Fibroblast of skin of back (primary cell): ENCODE measurements around the gene PPFIA2.
A peak's percentile ranks its signal among the peaks of the same experiment; 100 is the strongest.

Experiments
- DNase-seq: peaks from one replicate; pipeline ENCODE4 v3.0.0-alpha.2; 2013

Gene PPFIA2

DNA sequence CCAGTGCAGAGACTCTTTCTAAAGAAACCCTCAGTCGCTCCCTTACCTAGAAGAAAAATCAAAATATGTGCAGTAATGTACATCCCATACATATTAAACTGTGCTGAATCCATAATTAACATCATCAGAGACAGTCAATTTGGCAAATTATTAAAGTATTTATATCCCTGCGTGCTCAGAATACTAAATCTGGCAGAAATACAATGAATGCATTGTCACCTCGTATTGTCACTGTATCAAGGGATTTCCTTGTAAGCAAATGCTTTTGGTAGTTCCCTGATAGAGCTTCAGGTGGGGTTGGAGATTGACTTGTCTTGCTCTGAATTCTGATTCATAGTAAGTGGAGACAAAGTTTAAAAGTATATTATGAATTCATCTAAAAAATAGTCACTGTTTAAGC, 319.1 kb downstream of the PPFIA2 start:
- DNase-seq, result no peak

DNA sequence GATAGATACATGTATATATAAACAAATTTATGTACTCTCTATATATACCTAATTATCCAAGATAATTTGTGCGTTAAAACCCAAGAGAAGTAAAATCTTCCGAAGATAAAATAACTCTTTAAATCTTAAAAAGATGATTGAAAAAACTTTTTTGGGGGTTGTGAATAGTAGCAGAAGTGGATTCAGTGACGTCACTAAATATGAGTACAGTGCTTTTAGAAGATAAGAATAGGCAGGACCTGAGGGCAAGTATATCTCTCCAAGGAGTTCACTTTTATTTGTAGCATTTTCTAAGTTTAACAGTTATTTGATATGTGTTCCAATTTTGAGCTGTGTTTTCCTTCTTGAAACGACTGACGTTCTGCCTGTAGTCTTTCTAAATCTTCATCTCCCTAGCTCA, 319.8 kb downstream of the PPFIA2 start:
- DNase-seq, result no peak

DNA sequence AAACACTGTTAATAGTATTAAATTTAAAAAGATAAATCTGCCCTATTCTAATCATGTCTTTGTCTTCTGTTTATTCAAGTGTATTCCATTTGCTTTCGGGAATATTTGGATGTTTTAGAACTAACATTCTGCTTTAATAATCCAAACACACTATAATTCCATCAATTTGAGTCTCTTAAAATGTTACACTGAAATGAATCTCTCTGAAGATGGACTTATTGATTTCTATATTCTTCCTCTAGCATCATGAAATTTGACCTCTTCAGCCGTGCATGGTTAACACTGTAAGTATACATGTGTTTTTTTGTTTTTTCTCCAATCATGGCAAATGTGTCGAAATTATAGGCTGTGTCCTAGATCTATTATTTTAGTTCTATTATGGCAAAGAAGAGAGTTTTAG, 342.1 kb downstream of the PPFIA2 start:
- no peak for DNase-seq

DNA sequence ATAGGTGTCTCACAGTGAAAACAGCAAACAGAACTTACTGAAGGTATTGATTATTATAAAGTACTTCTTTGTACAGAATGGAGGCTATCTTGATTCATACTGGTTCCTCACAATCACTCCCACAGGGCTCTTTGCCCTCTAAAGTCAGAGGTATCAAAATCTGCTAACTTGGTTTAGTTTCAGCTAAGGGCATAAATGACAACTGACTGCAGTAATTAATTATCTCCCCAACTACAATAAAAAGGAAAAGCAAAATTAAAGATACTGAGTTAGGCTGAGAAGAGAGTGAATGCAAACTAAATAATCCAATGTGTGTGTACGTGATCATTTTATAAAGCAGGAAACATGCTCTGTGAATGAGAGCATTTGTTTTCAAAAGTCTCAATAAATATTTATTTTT, 342.6 kb downstream of the PPFIA2 start:
- no peak for DNase-seq

DNA sequence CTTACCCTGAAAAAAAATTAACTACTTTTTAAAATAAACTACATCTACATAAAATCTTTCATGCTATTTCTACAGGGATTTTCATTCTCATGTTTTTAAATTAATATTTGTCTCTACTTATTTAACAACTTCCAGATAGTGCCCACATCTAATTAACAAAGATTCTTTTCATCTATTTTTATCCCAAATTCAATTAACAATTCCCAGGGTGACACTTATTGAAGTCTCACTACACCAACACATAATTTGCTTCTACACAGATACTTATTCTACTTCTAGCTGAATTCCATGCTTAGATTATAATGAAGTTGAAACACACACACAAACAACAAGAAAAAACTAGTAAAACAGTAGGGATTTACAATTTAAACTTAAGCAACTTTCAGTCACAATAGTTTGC, 344.7 kb downstream of the PPFIA2 start:
- DNase-seq, result no peak

DNA sequence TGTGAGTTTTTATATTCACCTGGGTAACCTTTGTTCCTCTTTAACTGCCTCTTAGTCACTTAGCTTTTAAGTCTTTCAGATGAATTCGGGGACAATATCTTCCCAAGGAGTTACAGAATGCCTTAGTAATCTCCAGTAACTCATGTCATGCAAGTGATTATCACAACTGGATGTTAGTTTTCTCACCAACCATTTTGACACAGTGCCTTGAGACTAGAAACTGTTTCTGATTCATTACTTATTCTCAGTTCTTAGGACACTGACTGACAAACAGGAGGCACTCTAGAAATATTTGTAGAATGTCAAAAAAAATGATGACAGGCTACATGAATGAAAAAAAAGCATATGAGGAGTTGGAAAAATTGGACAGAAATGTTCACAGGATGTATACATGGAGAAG, 346.2 kb downstream of the PPFIA2 start:
- DNase-seq, result no peak

DNA sequence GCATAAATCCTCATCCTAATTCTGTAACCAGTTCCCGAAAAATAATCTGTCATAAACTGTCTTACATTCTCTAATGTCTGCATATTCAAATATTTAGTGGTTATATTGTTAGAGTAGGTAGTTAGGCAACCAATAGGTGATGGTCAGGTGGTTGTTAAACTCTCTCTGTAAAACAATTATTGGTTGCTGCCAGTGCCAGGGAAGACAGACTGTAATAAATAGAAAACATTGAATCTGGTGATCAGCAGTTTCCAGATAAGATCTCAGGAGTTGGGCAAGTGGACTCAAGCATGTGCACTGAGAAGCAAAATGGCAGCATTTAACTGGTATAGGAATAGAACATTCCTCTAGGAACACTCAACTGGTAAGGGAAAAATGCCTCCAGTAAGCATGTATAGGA, 355.8 kb downstream of the PPFIA2 start:
- DNase-seq, result no peak

DNA sequence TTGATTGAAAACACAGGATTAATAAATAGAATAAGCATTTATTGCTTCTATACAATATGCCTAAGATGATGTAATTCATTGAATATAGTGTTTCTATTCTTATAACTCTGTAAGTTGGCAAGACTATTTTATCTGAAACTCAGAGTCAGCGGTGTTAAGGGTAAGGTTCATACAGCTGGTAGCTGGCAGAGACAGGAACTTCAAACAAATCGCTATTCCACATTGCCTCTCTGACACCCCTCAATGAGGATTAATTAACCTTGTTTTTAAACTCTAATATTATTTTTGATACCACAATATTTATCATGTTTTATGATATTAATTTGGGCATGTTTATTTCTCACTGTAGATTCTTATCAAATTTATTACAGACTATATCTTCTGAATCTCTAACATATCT, 357.9 kb downstream of the PPFIA2 start:
- DNase-seq, result no peak

DNA sequence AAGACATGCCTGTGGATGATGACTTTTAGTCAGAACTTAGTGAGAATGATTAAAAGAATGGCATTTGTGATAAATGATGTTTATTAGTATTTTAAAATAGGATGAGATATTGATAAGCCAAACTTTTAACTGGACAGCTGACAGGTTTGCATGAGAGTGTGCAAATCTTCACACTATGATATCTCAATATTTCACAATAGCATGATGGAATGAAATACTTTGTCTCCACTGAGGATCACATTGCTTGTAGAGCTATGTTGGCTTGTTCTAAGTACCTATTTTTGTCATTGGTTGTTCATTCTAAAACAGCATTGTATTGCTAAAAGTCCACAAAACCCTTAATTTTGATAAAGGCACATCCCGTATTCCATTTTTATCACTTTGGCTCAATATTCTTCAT, 359.1 kb downstream of the PPFIA2 start:
- no peak for DNase-seq

DNA sequence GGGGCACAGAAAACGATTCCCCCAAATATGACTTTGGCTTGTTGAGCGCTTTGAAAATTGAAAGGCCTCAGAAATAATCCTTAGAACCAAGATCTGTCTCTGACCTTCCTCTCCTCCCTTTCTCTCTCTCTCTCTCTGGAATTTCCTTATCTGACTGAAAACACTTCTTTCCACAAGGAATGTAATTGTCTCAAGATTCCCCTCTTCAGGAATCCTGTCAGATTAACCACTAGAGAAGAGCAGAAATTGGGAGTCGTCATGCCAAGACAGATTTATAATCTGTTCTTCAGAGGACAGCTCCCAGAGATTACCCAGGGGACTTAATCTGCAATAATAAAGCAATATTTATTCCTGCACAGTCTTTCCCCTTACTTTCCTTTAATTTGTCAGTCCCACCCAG, 363.7 kb downstream of the PPFIA2 start:
- peak; percentile 18 for DNase-seq

DNA sequence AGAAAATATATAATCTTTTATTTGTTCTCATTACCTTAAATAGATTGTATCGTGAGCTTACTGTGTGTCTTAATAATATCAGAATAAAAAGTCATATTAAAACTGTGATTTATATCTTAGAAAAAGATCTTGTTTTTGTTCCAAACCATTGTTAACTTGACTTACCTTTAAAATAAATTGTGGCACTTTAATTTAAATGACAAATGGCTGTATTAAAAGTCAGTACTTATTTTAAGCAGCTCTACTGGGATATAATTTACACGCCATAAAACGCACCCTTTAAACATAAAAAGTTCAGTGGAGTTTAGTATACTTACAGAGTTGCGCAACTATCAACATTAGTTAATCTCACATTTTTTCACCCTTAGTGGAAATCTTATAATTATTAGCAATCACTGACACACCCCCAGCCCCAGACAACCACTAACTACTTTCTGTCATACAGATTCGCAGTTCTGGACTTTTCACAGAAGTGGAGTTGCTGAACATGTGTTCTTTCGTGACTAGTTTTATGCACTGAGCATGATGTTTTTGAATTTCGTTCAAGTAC, 369.5 kb downstream of the PPFIA2 start:
- no peak for DNase-seq

DNA sequence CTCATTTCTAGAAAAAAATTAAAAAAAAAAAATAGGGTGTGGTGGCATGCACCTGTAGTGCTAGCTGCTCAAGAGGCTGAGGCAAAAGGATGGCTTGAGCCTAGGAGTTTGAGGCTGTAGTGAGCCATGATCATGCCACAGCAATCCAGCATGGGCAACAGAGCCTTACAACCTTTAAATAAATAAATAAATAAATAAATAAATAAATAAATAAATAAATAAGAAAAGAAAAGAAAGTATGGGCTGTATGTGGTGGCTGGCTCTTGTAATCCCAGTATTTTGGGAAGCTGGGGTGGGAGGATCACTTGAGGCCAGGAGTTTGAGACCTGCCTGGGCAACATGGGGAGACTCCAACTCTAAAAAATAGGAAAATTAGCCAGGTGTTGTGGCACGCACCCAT, 373.0 kb downstream of the PPFIA2 start:
- DNase-seq, result no peak

DNA sequence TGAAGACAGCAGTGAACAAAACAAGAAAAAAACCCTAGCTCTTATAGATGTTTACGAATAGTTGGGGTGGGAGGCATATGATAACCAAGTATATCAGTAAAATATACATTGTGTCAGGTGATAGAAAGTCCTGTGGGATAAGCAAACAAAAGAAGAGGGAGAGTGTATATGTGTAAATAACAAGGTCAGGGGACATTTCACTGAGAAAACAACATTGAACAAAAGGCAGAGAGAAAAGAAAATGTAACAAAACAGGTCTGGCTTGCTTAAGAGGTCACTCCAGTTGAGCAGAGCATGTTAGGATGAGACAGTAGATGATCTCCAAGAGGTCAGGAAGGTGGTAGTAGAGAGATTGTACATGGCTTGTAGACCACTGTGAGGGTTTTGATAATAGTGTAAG, 377.2 kb downstream of the PPFIA2 start:
- no peak for DNase-seq

DNA sequence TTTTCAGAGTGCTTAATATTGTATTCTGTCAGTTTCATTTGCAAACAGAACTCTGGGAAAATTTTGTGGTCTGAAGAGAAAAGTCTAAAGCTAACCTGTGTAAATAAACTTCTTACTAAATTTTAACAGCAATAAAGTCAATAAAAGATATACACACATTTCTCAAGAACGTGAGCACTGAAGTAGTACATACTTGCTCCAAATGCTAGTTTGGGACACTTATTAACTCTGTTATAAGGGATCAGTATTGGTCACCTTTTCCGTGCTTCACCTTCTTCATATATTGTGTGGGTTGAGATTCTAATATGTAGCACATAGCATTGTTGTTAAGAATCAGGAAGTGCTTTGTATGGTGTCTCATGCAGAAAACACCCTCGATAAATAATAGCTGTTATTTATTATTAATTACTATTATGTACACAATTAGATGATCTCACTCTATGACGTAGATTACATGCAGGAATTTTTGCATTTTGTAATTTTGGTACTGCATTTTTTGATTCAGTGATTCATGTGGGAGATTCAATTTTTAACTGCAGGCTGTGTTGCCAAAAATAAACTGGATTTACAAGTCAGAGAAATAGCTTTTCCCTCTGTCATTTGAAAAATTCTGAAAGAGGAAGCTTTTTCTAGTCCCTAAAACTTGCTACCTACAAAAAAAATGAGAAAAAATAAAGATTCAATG, 380.4 kb downstream of the PPFIA2 start:
- peak; percentile 6 for DNase-seq

DNA sequence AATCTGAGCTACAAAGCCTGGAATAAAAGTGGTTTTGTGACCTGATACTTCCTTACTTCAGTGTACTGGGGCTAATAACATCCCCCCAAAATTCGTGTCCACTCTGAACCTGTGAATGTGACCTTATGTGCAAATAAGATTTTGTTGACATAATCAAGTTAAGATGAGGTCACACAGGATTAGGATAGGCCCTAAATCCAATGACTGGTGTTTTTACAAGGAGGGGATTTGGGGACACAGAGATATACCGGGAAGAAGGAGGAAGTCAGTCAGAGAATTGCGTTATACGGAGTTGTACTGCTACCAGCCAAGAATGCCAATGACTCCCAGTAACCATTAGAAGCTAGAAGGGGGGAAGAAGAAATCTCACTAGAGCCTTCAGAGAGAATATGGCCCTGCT, 381.4 kb downstream of the PPFIA2 start:
- DNase-seq, result no peak

DNA sequence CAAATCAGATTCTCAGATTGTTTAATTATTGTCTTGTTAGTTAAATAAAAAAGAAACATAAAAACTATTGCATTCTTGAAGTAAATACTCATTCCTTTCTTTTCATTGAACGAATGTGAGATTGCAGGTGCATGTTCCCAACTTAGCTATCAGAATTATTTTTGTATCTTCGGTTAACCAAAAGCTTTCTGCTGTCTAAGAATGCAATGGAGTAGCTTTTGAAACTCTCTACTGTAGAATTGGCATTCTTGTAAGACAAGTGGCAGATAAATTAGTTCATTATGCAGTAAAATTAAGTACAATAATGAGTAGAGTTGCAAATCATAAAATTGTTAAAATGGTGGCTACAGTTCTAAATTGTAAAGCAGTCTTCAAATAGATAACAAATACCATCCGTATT, 383.2 kb downstream of the PPFIA2 start:
- no peak for DNase-seq

DNA sequence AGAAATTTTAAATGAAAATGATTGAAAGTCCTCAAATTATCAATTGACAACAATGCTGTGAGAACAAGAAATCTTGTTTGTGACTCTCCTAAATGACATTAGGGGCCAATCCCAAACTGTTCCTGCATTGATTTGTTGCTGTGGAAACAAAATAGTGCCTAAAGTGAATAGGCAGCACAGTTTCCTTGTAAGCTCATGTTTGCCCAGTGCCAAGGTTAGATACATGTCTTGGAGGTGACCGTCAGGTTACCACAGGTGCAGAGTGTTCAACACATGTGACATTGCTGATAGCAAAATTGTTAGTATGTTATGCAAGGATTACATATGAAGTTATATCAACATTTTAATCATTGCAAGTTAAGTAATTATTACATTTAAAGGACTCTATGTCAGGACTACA, 388.7 kb downstream of the PPFIA2 start:
- DNase-seq, result no peak

DNA sequence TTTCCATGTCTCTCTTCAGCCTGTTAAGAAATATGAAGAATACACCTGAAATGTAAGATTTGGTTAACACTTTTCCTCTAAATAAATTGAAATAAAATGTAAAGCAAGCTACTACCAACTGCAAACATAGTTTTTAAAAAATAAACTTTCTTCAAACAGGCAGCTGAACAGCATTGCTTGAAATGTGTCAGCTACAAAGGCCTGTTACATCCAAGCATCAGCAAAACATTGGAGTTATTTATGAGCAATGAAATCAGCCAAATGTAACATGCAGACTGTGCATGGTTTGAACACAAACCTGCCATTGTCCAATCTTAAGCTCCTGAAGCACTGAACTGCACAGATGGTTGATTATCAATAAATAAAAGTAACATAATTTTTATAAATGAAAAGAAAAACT, 390.0 kb downstream of the PPFIA2 start:
- DNase-seq, result no peak

DNA sequence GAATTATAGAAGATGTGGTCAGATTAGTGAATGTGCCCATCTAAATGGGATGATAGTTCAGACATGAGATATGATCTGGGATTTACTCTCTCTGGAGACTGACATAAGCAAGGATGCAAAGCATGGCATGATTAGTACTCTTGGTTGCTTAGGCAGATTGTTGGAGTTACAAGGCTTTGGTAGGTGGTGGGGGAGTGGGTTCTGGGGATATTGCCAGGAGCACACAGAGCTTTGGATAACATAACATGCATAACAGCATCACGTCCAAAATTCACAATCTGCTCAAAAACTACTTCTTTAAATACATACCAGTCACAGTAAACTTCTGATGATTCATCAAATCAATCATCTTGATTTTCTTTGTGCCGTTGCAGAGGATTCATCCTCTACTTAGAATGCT, 393.9 kb downstream of the PPFIA2 start:
- DNase-seq, result no peak

DNA sequence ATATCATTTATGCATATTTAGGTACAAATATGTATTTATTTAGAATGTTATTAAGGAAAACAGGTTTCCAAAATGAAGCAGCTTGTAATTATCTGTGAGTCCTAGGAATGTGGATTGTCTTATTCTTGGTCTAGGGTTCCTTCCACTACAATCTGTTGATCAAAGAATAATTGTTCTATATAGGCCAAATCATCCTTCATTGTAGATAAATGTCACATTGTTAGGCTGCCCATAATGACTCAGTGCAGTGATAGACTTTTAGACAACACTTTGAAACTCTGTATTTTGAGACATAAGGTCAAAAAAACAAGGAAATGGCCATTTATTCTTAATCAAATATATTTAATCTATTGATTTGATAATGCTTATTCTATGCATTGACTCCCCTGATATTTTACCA, 398.2 kb downstream of the PPFIA2 start:
- DNase-seq, result no peak

DNA sequence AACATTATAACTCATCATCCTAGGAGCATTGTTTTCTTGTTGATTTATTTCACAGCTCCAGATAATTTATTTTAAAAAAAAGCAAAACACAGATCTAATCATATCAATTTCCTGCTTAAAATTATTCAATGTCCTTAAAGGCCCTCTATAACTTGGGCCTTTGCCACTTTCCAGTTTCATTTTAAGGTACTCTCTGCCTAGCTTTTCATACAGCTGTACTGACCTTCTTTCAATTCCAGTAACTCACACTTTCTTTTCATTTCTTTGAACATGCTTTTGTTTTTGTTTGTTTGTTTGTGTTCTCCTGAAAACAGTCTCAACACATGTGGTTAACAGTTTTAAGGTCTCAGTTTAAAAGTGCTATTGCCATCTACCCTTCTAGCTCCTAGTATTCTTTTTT, 399.4 kb downstream of the PPFIA2 start:
- no peak for DNase-seq

DNA sequence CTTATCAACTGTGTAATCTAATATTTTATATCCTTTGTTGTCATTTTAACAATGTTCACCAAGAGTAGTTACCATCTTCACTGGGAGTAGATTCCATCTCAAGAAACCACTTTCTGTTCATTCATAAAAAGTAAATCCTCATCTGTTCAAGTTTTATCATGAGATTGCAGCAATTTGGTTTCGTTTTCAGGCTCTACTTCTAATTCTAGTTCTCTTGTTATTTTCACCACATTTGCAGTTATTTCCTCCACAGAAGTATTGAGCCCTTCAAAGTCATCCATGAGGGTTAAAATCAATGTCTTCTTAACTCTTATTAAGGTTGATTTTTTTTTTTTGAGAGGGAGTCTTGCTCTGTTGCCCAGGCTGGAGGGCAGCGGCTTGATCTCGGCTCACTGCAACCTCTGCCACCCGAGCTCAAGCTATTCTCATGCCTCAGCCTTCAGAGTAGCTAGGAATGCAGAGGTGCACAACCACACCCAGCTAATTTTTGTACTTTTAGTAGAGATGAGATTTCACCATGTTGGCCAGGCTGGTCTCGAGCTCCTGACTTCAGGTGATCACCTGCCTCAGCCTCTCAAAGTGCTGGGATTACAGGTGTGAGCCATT, 404.7 kb downstream of the PPFIA2 start:
- no peak for DNase-seq

DNA sequence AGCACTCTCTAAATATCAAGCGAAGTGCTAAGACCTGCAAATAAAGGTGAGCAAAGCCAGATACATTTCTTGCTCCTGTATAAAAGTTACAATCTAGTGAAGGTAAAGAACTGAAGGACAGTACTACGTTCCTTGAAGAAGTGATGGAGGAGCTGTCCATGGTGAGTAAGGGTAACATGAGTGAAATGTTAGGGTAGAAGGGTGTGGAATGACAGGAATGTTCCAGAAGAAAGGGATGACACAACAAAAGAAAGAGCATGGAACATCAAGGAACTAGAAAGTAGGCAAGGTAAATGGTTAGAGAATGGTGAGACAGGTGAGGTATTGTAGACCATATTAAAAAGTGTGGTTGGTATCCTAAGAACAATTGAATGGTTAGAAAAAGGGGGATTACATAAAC, 408.8 kb downstream of the PPFIA2 start:
- DNase-seq, result peak; percentile 10

DNA sequence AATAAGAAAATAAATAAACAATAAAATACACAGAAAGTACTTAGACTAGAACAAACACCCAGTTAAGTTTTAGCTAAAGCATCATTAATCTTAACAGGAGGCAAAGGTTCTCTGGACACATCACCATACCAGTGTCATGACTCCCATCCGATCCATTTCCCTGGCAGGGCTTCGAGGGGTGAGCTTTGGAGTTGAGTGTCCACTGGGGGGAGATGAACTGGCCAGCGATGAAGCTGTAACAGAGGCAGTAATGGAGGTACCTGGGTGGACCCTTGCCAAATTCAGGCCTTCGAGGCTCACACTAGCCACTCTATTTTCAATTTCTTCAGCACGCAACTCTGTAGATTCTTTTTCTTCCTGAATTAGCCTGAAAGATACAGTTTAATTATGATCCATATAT, 411.7 kb downstream of the PPFIA2 start:
- no peak for DNase-seq

DNA sequence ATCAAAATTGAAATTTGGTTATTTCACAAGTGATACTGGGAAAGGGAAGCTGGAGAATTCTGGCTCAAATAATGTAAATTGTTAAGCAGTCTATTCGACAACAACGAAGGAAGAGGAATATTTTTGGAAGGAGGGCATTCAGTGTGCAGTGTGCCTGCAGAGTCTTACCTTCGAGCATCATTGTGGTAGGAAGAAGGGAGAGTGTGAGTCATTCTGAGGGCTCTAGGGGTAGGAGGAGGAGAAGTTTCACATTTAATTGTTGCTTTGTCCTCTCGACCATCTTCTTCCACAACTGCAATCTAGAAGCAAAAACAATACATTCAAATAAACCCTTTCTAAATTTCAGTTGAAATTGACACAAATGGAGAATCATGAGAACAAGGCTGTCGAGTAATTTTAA, 418.2 kb downstream of the PPFIA2 start:
- no peak for DNase-seq
